Measurements from ENCODE around the gene TANC1. TPM values are rescaled to one million over a fixed set of nuclear protein-coding genes. Genes with fewer than 3 reads are reported as not detected.

TANC1 gene
- total RNA-seq, 1 donor from 2014 or later: 36.9 TPM

- no peaks in the 10 kb centered on the region for H3K9me3 Mint-ChIP-seq (ENCODE audit: unreplicated experiment)
- no peaks in the 10 kb centered on the region for H3K27me3 Mint-ChIP-seq (ENCODE audit: unreplicated experiment)
- no peak for TF ChIP-seq CTCF (IDR thresholded peaks at IDR 0.05)
- no peak for DNase-seq (ENCODE audit: extremely low spot score, unreplicated experiment)
- H3K27ac Mint-ChIP-seq (ENCODE audit: unreplicated experiment): no peak overlapping the region
- no peaks in the 10 kb centered on the region for H3K4me1 Mint-ChIP-seq (ENCODE audit: unreplicated experiment)
- H3K36me3 Mint-ChIP-seq (ENCODE audit: unreplicated experiment): peaks cover 52% of the 10 kb centered on the region
- H3K4me3 Mint-ChIP-seq (ENCODE audit: unreplicated experiment): no peak overlapping the region
Observed at GRCh38 chr2:159196393-159196925, 228.0 kb downstream of the TANC1 start.

- Mint-ChIP-seq H3K4me1 (ENCODE audit: unreplicated experiment) (peaks cover 12% of the 10 kb centered on the region), H3K27ac (ENCODE audit: unreplicated experiment) (no peak overlapping the region), H3K4me3 (ENCODE audit: unreplicated experiment) (no peak overlapping the region), H3K36me3 (ENCODE audit: unreplicated experiment) (peaks cover 40% of the 10 kb centered on the region), H3K9me3 (ENCODE audit: unreplicated experiment) (no peaks in the 10 kb centered on the region), H3K27me3 (ENCODE audit: unreplicated experiment) (no peaks in the 10 kb centered on the region)
- no peak for TF ChIP-seq CTCF (IDR thresholded peaks at IDR 0.05)
- no peak for DNase-seq (ENCODE audit: extremely low spot score, unreplicated experiment)
Observed at GRCh38 chr2:159199236-159199635, 230.8 kb downstream of the TANC1 start.

- Mint-ChIP-seq H3K9me3 (ENCODE audit: unreplicated experiment) (no peaks in the 10 kb centered on the region), H3K4me1 (ENCODE audit: unreplicated experiment) (peaks cover 12% of the 10 kb centered on the region), H3K27me3 (ENCODE audit: unreplicated experiment) (no peaks in the 10 kb centered on the region), H3K4me3 (ENCODE audit: unreplicated experiment) (no peak overlapping the region), H3K27ac (ENCODE audit: unreplicated experiment) (no peak overlapping the region), H3K36me3 (ENCODE audit: unreplicated experiment) (peaks cover 37% of the 10 kb centered on the region)
- no peak for TF ChIP-seq CTCF (IDR thresholded peaks at IDR 0.05)
- DNase-seq (ENCODE audit: extremely low spot score, unreplicated experiment): no peak
Observed at GRCh38 chr2:159199761-159200465, 231.5 kb downstream of the TANC1 start.

- no peak for DNase-seq (ENCODE audit: extremely low spot score, unreplicated experiment)
- H3K36me3 Mint-ChIP-seq (ENCODE audit: unreplicated experiment): peaks cover 36% of the 10 kb centered on the region
- peaks cover 12% of the 10 kb centered on the region for H3K4me1 Mint-ChIP-seq (ENCODE audit: unreplicated experiment)
- H3K9me3 Mint-ChIP-seq (ENCODE audit: unreplicated experiment): no peaks in the 10 kb centered on the region
- no peak overlapping the region for H3K4me3 Mint-ChIP-seq (ENCODE audit: unreplicated experiment)
- H3K27me3 Mint-ChIP-seq (ENCODE audit: unreplicated experiment): no peaks in the 10 kb centered on the region
- no peak for TF ChIP-seq CTCF (IDR thresholded peaks at IDR 0.05)
- H3K27ac Mint-ChIP-seq (ENCODE audit: unreplicated experiment): no peak overlapping the region
Observed at GRCh38 chr2:159200498-159200897, 232.1 kb downstream of the TANC1 start.

- no peaks in the 10 kb centered on the region for H3K27me3 Mint-ChIP-seq (ENCODE audit: unreplicated experiment)
- H3K4me1 Mint-ChIP-seq (ENCODE audit: unreplicated experiment): peaks cover 12% of the 10 kb centered on the region
- peaks cover 31% of the 10 kb centered on the region for H3K36me3 Mint-ChIP-seq (ENCODE audit: unreplicated experiment)
- no peaks in the 10 kb centered on the region for H3K9me3 Mint-ChIP-seq (ENCODE audit: unreplicated experiment)
- no peak overlapping the region for H3K27ac Mint-ChIP-seq (ENCODE audit: unreplicated experiment)
- H3K4me3 Mint-ChIP-seq (ENCODE audit: unreplicated experiment): no peak overlapping the region
- no peak for DNase-seq (ENCODE audit: extremely low spot score, unreplicated experiment)
- TF ChIP-seq CTCF (IDR thresholded peaks at IDR 0.05): no peak
Observed at GRCh38 chr2:159201360-159202063, 233.1 kb downstream of the TANC1 start.
